ENCODE results near the gene NSD1.
"Not testable (repeated sequence)": the region's sequence is repeated elsewhere in the genome, so short reads cannot be mapped to it uniquely, and the experiment has no call there.

The NSD1 gene

DNA sequence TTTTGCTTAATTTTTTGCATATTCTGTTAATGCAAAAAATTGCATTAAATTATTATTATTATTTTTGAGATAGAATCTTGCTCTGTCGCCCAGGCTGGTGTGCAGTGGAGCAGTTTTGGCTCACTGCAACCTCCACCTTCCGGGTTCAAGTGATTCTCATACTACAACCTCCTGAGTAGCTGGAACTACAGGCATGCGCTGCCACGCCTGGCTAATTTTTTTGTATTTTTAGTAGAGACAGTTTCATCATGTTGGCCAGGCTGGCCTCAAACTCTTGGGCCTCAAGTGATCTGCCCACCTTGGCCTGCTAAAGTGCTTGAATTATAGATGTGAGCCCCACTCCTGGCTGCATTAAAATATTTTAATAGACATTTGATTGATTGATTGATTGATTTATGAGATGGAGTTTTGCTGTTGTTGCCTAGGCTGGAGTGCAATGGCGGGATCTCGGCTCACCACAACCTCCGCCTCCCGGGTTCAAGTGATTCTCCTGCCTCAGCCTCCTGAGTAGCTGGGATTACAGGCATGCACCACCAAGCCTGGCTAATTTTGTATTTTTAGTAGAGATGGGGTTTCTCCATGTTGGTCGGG, 44.4 kb downstream of the NSD1 start:
- not testable (repeated sequence) for DNase-seq

DNA sequence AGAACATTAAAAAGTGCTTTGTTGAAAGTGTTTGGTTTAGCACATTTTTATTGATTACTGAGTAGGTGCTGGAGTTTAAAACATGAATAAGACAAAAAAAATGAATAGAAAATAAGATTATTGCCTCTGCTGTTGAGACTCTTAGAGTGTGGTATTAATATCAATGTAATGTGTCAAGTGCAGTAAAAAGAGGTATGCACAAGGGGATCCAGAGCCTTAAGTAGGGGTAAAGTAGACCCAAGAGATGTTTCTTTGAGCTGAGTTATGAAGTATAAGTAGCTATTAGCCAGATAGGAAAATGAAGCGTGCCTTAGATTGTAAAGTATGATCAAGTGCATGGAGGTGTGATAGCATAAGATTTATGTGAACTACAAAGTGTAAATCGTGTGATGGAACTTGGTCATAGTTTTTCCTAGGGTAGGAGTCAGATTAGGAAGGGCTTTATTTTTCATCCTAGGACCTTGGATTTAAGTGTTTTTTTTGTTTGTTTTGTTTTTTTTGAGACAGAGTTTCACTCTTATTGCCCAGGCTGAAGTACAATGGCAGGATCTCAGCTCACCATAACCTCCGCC, 45.2 kb downstream of the NSD1 start:
- no peak for DNase-seq

DNA sequence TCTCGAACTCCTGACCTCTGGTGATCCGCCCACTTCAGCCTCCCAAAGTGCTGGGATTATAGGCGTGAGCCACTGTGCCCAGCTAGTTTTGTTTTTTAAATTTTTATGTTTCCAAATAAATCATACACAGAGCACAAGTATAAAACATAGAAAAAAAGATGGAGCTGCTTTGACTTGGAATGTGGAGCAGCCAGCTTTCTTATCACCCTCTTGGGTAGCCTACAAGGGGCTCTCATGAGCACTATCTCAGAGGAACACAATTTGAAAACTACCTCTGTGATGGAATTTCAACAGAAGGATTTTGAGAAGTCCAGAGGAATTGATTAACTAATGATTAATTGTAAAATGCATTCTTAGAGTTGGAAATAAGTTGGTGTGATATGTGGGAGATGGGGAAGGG, 45.9 kb downstream of the NSD1 start:
- DNase-seq: no peak

DNA sequence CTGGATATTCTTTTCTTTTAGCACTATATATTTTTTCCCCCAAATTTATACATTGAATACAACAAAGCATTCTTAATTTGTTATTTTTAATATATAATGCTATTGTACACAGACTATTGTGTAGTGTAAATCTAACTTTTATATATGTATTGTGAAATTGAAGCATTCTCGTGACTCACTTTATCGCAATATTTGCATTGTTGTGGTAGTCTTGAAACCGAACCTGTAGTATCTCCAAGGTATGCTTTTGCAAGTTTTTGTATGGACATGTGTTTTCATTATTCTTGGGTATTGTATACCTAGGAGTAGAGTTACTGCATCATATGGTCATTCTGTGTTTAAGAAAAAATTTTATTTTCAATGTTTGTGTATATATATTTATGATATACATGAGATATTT, 49.6 kb downstream of the NSD1 start:
- DNase-seq: no peak

GRCh38 chr5:177183766-177184360, 50.3 kb downstream of the NSD1 start:
- no peak for DNase-seq

DNA sequence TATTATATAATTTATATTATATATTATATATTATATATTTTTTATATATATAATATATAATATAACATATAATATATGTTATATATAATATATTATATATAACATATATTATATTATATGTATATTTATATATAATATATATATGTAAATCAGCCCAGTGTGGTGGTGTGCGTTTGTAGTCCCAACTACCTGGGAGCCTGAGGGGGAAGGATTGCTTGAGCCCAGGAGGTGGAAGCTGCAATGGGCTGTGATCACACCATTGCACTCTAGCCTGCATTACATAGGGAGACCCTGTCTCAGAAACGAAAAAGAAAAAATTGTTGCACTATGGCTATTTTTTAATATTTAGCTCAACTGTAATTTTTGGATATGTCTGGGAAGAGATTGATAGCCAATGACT, 52.4 kb downstream of the NSD1 start:
- DNase-seq: no peak

DNA sequence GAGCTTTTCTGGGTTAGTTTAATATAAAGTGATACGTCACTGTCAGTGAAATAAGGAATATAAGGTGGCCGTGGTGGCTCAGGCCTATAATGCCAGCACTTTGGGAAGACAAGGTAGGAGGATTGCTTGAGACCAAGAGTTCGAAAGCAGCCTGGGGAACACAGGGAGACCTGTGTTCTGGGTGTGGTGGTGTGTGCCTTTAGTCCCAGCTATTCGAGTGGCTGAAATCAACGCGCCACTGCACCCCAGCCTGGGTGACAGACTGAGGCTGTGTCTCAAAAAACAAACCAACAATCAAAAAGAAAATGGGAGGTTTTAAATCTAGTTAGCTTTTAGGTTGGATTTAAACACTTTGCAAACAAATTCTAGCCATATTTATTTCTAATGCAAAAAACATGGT, 53.1 kb downstream of the NSD1 start:
- DNase-seq: no peak

GRCh38 chr5:177188775-177189174, 55.2 kb downstream of the NSD1 start:
- no peak for DNase-seq

DNA sequence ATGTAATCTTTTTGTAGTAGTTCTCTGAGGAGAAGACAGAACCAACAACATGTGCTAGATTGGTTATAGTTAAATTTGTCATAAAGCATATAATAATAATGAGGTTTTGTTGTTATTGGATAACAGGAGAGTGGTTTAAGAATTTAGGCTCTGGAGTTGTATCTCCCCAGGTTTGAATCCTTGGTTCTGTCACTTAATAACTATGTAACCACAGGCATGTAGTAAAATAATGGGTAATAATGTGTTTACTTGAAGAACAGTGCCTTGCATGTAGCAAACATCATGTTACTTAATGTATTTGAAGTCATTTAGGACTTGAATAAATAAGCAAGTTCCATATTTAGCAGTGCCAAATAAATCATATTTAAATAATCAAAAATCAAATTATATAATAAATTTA, 55.8 kb downstream of the NSD1 start:
- DNase-seq: no peak

- DNase-seq: no peak
These were observed 56.4 kb downstream of the NSD1 start for GRCh38 chr5:177189965-177190364.

- no peak for DNase-seq
These were observed 60.7 kb downstream of the NSD1 start for GRCh38 chr5:177194268-177194667.

GRCh38 chr5:177195307-177195952, 61.9 kb downstream of the NSD1 start:
- no peak for DNase-seq

- no peak for DNase-seq
These were observed 65.2 kb downstream of the NSD1 start for GRCh38 chr5:177198738-177199137.

- DNase-seq: no peak
These were observed 70.7 kb downstream of the NSD1 start for GRCh38 chr5:177204281-177204680.

GRCh38 chr5:177209610-177210009, 76.0 kb downstream of the NSD1 start:
- no peak for DNase-seq

DNA sequence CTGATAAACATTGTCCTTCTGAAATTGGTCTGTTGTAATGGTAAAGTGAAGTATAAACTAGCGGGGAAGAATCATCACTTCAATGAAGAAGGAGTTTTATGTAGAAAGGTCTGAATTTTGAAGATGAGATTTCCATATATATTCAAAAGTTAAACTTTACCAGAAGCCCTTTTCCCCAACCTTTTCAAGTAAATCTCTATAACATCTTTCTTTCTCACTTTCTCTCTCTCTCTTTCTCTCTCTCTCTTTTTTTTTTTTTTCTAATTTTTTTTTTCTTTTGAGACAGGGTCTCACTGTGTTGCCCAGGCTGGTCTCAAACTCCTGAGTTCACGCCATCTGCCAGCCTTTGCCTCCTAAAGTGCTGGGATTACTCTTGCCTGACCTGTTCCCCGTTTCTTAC, 78.7 kb downstream of the NSD1 start:
- DNase-seq: no peak

- DNase-seq: no peak
These were observed 87.0 kb downstream of the NSD1 start for GRCh38 chr5:177220576-177220975.

DNA sequence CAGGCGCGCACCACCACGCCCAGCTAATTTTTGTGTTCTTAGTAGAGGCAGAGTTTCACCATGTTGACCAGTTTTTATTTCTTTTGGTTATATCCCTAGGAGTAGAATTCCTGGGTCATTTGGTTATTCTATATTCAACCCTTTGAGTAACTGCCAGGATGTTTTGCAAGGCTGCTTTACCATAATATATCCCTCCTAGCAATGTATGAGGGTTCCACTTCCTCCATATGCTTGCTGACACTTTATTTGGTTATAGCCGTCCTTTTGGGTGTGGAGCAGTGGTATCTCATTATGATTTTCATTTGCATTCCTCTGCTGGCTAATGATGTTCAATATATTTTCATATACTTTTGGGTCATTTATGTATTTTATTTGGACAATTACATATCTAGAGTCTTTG, 88.7 kb downstream of the NSD1 start:
- no peak for DNase-seq

DNA sequence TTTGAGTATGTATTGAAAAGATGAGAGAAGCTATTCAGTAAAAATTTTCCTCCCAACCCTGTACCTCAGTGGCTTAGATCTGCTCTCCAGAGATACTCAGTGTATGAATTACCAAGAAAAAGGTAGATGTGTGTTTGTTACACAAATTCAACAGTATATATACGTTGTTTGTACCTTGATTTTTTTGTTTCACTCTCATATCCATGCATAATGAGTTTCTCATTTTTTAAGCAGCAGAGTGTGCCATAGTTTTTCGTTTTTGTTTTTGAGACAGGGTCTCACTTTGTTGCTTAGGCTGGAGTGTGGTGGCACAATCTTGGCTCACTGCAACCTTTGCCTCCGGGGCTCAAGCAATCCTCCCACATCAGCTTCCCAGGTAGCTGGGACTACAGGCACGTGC, 92.2 kb downstream of the NSD1 start:
- DNase-seq: no peak

GRCh38 chr5:177226860-177227259, 93.3 kb downstream of the NSD1 start:
- no peak for DNase-seq

DNA sequence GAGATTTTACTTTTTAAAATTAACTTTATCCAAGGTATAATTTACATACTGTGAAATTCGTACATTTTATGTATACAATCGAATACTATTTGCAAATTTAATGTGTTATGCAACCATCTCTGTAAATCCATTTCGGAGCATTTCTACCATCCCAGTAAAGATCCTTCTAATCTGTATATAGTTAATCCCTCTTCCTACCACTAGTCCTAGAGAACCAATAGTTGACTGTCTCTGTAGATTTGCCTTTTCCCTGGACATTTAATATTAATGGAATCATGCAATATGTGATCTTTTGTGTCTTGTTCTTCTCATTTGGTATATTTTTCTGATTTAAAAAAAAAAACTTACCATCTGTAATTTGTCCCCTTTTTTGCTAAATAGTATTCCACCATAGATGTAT, 95.2 kb downstream of the NSD1 start:
- DNase-seq: no peak

- DNase-seq: no peak
These were observed 97.1 kb downstream of the NSD1 start for GRCh38 chr5:177230660-177231059.

DNA sequence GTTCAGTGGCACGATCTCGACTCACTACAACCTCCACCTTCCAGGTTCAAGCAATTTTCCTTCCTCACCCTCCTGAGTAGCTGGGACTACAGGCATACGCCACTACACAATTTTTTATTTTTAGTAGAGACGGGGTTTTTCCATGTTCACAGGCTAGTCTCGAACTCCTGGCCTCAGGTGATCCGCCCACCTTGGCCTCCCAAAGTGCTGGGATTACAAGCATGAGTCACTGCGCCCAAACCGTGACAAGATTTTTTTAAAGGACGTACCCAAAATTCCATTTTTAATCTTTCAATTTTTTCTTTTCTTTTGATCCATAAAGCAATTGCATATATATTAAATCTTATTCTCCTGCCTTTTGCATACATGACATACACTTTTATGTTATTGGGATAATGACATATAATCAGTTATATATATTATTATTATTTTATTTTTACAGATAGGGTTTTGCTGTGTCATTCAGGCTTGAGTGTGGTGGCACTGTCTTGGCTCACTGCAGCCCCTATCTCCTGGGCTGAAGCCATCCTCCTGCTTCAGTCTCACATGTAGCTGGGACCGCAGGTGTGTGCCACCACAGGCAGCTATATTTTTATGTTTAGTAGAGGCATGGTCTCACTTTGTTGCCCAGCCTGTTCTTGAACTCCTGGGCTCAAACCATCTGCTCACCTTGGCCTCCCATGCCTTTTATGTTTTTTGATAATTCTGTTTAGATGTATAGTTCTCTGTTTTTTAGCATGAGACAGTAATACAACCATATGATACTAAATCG, 98.1 kb downstream of the NSD1 start:
- no peak for DNase-seq

- no peak for DNase-seq
These were observed 98.8 kb downstream of the NSD1 start for GRCh38 chr5:177232358-177232757.
